MCF 10A (cell line): ENCODE measurements around the gene CFH. TPM values are rescaled to one million over a fixed set of nuclear protein-coding genes. Genes with fewer than 3 reads are reported as not detected.
"Not testable (repeated sequence)": the region's sequence is repeated elsewhere in the genome, so short reads cannot be mapped to it uniquely, and the experiment has no call there.

Experiments used
- BruUV-seq: library from RNA; stranded (reverse); fragments of 400-500 nt; replicated peaks from 2 replicates; lab custom pipeline; 2021; lab: Mats Ljungman, UMichigan
- CTCF ChIA-PET: fragments of 300-600 bp; sonication (Branson Sonifier 250); formaldehyde crosslinking; extraction: SDS; loops from one replicate; lab custom pipeline; 2021; ENCODE audit warnings: antibody characterized with exemption, inconsistent platforms; lab: Yijun Ruan, JAX
- POLR2A ChIA-PET: fragments of 300-600, 350-650 bp; sonication (Branson Sonifier 250); formaldehyde crosslinking; extraction: SDS; loops from one replicate; lab custom pipeline; 2020; ENCODE audit warnings: antibody characterized with exemption, inconsistent platforms; lab: Yijun Ruan, JAX
- DNase-seq: peaks from one replicate; pipeline ENCODE4 v3.0.0-alpha.2; 2018; ENCODE audit not compliant: unreplicated experiment
- H3K27ac Mint-ChIP-seq: one replicate; pipeline ENCODE4 v1.8.0; 2022; ENCODE audit warnings: mild to moderate bottlenecking, low read depth, mixed read lengths; ENCODE audit not compliant: unreplicated experiment
- H3K27me3 Mint-ChIP-seq: one replicate; pipeline ENCODE4 v1.8.0; 2022; ENCODE audit warnings: mixed read lengths; ENCODE audit not compliant: insufficient read depth, unreplicated experiment
- H3K36me3 Mint-ChIP-seq: one replicate; pipeline ENCODE4 v1.8.0; 2022; ENCODE audit warnings: mild to moderate bottlenecking, moderate library complexity, mixed read lengths; ENCODE audit not compliant: insufficient read depth, unreplicated experiment
- H3K4me1 Mint-ChIP-seq: one replicate; pipeline ENCODE4 v1.8.0; 2022; ENCODE audit warnings: mixed read lengths; ENCODE audit not compliant: insufficient read depth, unreplicated experiment
- H3K4me3 Mint-ChIP-seq: one replicate; pipeline ENCODE4 v1.8.0; 2022; ENCODE audit warnings: mild to moderate bottlenecking, moderate library complexity, mixed read lengths; ENCODE audit not compliant: unreplicated experiment
- H3K9me3 Mint-ChIP-seq: one replicate; pipeline ENCODE4 v1.8.0; 2022; ENCODE audit warnings: mixed read lengths; ENCODE audit not compliant: unreplicated experiment
- CTCF ChIP-seq: fragments of 200-600 bp; IDR thresholded peaks from one replicate; pipeline ENCODE4 v1.8.0; 2022; ENCODE audit warnings: antibody characterized with exemption, mild to moderate bottlenecking; ENCODE audit not compliant: unreplicated experiment
- intact Hi-C: fragments of 100-400 bp; cut with micrococcal nuclease; formaldehyde crosslinking; loops from 2 replicates; pipeline ENCODE4 v1.14.1; 2022
- total RNA-seq: library from RNA; stranded (reverse); gene quantifications from 2 replicates; pipeline ENCODE4 v1.2.3, GENCODE V29; 2022

CFH gene
- total RNA-seq, 1 experiment from 2014 or later, result 31.6 TPM

GRCh38 chr1:196743244-196743643, 91.4 kb downstream of the CFH start:
- BruUV-seq, result not testable (repeated sequence)

GRCh38 chr1:196765019-196765740, 113.3 kb downstream of the CFH start:
- BruUV-seq, intact Hi-C loops, H3K9me3 Mint-ChIP-seq, CTCF ChIA-PET, H3K27ac Mint-ChIP-seq, H3K27me3 Mint-ChIP-seq, DNase-seq, H3K36me3 Mint-ChIP-seq, POLR2A ChIA-PET, H3K4me3 Mint-ChIP-seq, H3K4me1 Mint-ChIP-seq: not testable (repeated sequence)

More at GRCh38 chr1:196743244-196743643, 91.4 kb downstream of the CFH start:
- DNase-seq, result peak; percentile 67
- CTCF ChIA-PET, H3K4me3 Mint-ChIP-seq, H3K27me3 Mint-ChIP-seq, H3K36me3 Mint-ChIP-seq, H3K4me1 Mint-ChIP-seq, H3K9me3 Mint-ChIP-seq, POLR2A ChIA-PET: not testable (repeated sequence)
- TF ChIP-seq CTCF, result peak; percentile 63
- peak overlapping the region; percentile 3 for H3K27ac Mint-ChIP-seq
- intact Hi-C loops, result loop anchor here (5.0 to 10.0 kb wide), 2 partner anchors 402 to 614 kb away; partner anchors contain the start of gene ASPM

DNA sequence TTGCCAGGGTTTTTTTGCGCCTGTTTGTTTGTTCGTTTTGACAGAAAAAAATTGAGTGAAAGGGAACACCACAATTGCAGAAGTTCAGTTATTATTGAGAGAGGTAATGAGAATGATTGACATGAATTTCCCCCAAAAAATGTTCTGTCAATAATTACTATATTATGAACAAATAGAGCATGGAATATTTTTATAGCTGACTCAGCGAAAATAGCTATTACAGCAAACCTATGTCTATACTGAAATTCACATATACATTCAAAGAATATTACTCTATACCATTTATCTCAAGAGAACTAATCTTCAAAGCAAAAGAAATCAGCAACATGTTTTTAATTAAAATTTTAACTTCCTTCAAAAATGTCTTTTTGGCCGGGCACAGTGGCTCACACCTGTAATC, 118.0 kb downstream of the CFH start:
- not testable (repeated sequence) for H3K4me1 Mint-ChIP-seq

GRCh38 chr1:196773713-196774112, 121.9 kb downstream of the CFH start:
- H3K27ac Mint-ChIP-seq, result no peak overlapping the region
- DNase-seq, result no peak
- no peaks in the 10 kb centered on the region for H3K27me3 Mint-ChIP-seq
- no peaks in the 10 kb centered on the region for H3K4me1 Mint-ChIP-seq
- no peaks in the 10 kb centered on the region for H3K36me3 Mint-ChIP-seq
- H3K9me3 Mint-ChIP-seq, result no peaks in the 10 kb centered on the region
- CTCF ChIA-PET, result interaction anchor here (0.8 kb wide), 1 partner anchor 112 kb away, joined by 3 read pairs; no protein-coding TSS in a partner anchor
- intact Hi-C loops, result no loop called here
- no peak overlapping the region for H3K4me3 Mint-ChIP-seq
- POLR2A ChIA-PET, result no interaction called here
- no TSS peak for BruUV-seq
- no peak for TF ChIP-seq CTCF

More for the DNA sequence above, 118.0 kb downstream of the CFH start:
- intact Hi-C loops, H3K36me3 Mint-ChIP-seq, H3K4me3 Mint-ChIP-seq, POLR2A ChIA-PET, H3K9me3 Mint-ChIP-seq, BruUV-seq, DNase-seq, H3K27me3 Mint-ChIP-seq, H3K27ac Mint-ChIP-seq: not testable (repeated sequence)
- CTCF ChIA-PET, result interaction anchor here (0.9 kb wide), 1 partner anchor 411 kb away, joined by 3 read pairs; no protein-coding TSS in a partner anchor

DNA sequence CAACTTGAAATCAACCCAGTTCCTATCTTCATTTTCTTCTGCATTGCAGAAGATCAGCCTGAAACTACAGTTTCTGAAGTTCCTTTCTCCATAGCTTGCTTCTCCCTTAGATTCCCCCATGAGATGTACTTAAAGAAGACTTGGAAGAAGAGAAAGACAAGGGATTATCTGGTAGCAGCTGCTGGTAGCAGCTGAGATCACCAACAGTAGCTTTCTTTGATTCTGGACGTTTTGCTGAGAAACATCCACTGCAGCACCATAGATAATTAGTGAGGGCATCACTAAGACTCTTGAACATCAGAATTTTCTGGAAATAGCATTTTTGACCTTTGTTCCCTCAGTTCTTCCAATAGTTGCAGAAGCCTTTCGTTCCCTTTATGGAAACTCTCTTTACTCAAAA, 122.3 kb downstream of the CFH start:
- ChIA-PET CTCF (interaction anchor here (0.8 kb wide), 1 partner anchor 113 kb away, joined by 3 read pairs; no protein-coding TSS in a partner anchor), POLR2A (no interaction called here)
- peaks cover 4% of the 10 kb centered on the region for H3K9me3 Mint-ChIP-seq
- no peak overlapping the region for H3K27ac Mint-ChIP-seq
- H3K27me3 Mint-ChIP-seq, result no peaks in the 10 kb centered on the region
- BruUV-seq, result no TSS peak
- no peaks in the 10 kb centered on the region for H3K36me3 Mint-ChIP-seq
- no peak for TF ChIP-seq CTCF
- no peak overlapping the region for H3K4me3 Mint-ChIP-seq
- no peak for DNase-seq
- H3K4me1 Mint-ChIP-seq, result no peaks in the 10 kb centered on the region
- intact Hi-C loops, result no loop called here
